ENCODE measurements around the gene ZNF784.

The ZNF784 gene

GRCh38 chr19:55598034-55598433 is 26.3 kb downstream of the ZNF784 start:
- TF ChIP-seq ZFP3 (CRISPR knock-in tag; IDR thresholded peaks at IDR 0.05) (no peak), SNAI2 (CRISPR knock-in tag; IDR thresholded peaks at IDR 0.05) (no peak), ESRRG (CRISPR knock-in tag; IDR thresholded peaks at IDR 0.05) (no peak), TOX (CRISPR knock-in tag; IDR thresholded peaks at IDR 0.05; ENCODE audit: borderline replicate concordance) (no peak), TSHZ2 (CRISPR knock-in tag; IDR thresholded peaks at IDR 0.05) (no peak), CSRNP3 (CRISPR knock-in tag; IDR thresholded peaks at IDR 0.05) (no peak), CSDC2 (CRISPR knock-in tag; IDR thresholded peaks at IDR 0.05) (no peak), ISL1 (CRISPR knock-in tag; IDR thresholded peaks at IDR 0.05) (no peak), ARNTL (CRISPR knock-in tag; IDR thresholded peaks at IDR 0.05; ENCODE audit: borderline replicate concordance, low read depth) (no peak), ZC3H10 (CRISPR knock-in tag; IDR thresholded peaks at IDR 0.05) (no peak), ZNF70 (CRISPR knock-in tag; IDR thresholded peaks at IDR 0.05) (no peak), ZNF8 (CRISPR knock-in tag; IDR thresholded peaks at IDR 0.05) (no peak), ZNF565 (CRISPR knock-in tag; conservative IDR thresholded peaks at IDR 0.05; ENCODE audit: low read depth) (no peak), POU6F1 (CRISPR knock-in tag; IDR thresholded peaks at IDR 0.05; ENCODE audit: borderline replicate concordance, low read depth) (no peak), OSR1 (CRISPR knock-in tag; IDR thresholded peaks at IDR 0.05) (no peak), RARB (CRISPR knock-in tag; IDR thresholded peaks at IDR 0.05) (no peak), ZFP30 (CRISPR knock-in tag; IDR thresholded peaks at IDR 0.05) (no peak)
- no peak for ATAC-seq

DNA sequence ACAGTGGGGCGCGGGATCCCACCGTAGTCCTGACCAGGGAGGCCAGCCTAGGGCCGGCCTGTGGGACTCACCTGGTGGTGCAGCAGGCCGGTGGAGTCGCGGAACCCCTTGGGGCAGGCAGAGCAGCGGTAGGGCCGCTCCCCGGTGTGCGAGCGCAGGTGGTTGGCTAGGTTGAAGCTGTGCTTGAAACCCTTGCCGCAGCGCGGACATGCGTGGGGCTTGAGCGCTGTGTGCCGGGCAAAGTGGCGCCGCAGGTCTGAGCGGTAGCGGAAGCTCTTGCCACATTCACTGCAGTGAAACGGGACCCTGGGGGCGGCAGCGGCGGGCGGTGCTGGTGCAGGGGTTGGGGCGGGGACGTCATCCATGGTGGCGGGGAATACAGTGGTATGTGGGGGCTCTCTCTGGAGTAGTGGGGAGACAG is 26.9 kb downstream of the ZNF784 start:
- TF ChIP-seq ZFP3 (CRISPR knock-in tag; IDR thresholded peaks at IDR 0.05) (no peak), ZNF565 (CRISPR knock-in tag; conservative IDR thresholded peaks at IDR 0.05; ENCODE audit: low read depth) (no peak), TCF4 (CRISPR knock-in tag; IDR thresholded peaks at IDR 0.05; ENCODE audit: borderline replicate concordance) (no peak), TOX (CRISPR knock-in tag; IDR thresholded peaks at IDR 0.05; ENCODE audit: borderline replicate concordance) (no peak), RARB (CRISPR knock-in tag; IDR thresholded peaks at IDR 0.05) (no peak), CREB5 (CRISPR knock-in tag; IDR thresholded peaks at IDR 0.05; ENCODE audit: low read depth) (no peak), PATZ1 (CRISPR knock-in tag; IDR thresholded peaks at IDR 0.05; ENCODE audit: borderline replicate concordance) (no peak), ARNTL (CRISPR knock-in tag; IDR thresholded peaks at IDR 0.05; ENCODE audit: borderline replicate concordance, low read depth) (no peak), PPARA (CRISPR knock-in tag; IDR thresholded peaks at IDR 0.05; ENCODE audit: borderline replicate concordance) (no peak)

GRCh38 chr19:55596304-55596703 is 28.1 kb downstream of the ZNF784 start:
- no peak for ATAC-seq
- TF ChIP-seq ZFP3 (CRISPR knock-in tag; IDR thresholded peaks at IDR 0.05) = no peak
- TF ChIP-seq POU6F1 (CRISPR knock-in tag; IDR thresholded peaks at IDR 0.05; ENCODE audit: borderline replicate concordance, low read depth) = no peak
- TF ChIP-seq GLIS3 (CRISPR knock-in tag; IDR thresholded peaks at IDR 0.05) = no peak
- TF ChIP-seq ZFP30 (CRISPR knock-in tag; IDR thresholded peaks at IDR 0.05) = no peak
- no peak for TF ChIP-seq ZNF8 (CRISPR knock-in tag; IDR thresholded peaks at IDR 0.05)
- TF ChIP-seq TSHZ2 (CRISPR knock-in tag; IDR thresholded peaks at IDR 0.05) = no peak

More for the DNA sequence above, 26.9 kb downstream of the ZNF784 start:
- ATAC-seq = no peak
